Astrocyte of the hippocampus (primary cell): ENCODE data around the gene KCNH6.

Experiments used
- DNase-seq: peaks from one replicate; pipeline ENCODE4 v3.0.0; 2011; ENCODE audit warnings: low read depth, low spot score

The KCNH6 gene

GRCh38 chr17:63555500-63556156 lies 32.5 kb downstream of the KCNH6 start:
- DNase-seq: no peak

- DNase-seq: no peak
Measured at GRCh38 chr17:63557416-63557815, 34.3 kb downstream of the KCNH6 start.

GRCh38 chr17:63558441-63558840 lies 35.3 kb downstream of the KCNH6 start:
- no peak for DNase-seq

- DNase-seq: no peak
Measured at GRCh38 chr17:63561819-63562218, 38.7 kb downstream of the KCNH6 start.

GRCh38 chr17:63563339-63563738 lies 40.2 kb downstream of the KCNH6 start:
- no peak for DNase-seq

GRCh38 chr17:63564562-63564961 lies 41.4 kb downstream of the KCNH6 start:
- no peak for DNase-seq

- no peak for DNase-seq
Measured at GRCh38 chr17:63567229-63567628, 44.1 kb downstream of the KCNH6 start.

- no peak for DNase-seq
Measured at GRCh38 chr17:63568563-63568962, 45.4 kb downstream of the KCNH6 start.

- peak; percentile 15 for DNase-seq
Measured at GRCh38 chr17:63571632-63572310, 48.6 kb downstream of the KCNH6 start.

GRCh38 chr17:63573634-63574033 lies 50.5 kb downstream of the KCNH6 start:
- DNase-seq: peak; percentile 15

- DNase-seq: no peak
Measured at GRCh38 chr17:63578027-63578768, 55.0 kb downstream of the KCNH6 start.

- no peak for DNase-seq
Measured at GRCh38 chr17:63578769-63579111, 55.6 kb downstream of the KCNH6 start.

- no peak for DNase-seq
Measured at GRCh38 chr17:63579633-63580032, 56.5 kb downstream of the KCNH6 start.

GRCh38 chr17:63587770-63588169 lies 64.6 kb downstream of the KCNH6 start:
- no peak for DNase-seq

- no peak for DNase-seq
Measured at GRCh38 chr17:63588797-63589196, 65.6 kb downstream of the KCNH6 start.

GRCh38 chr17:63589646-63590045 lies 66.5 kb downstream of the KCNH6 start:
- no peak for DNase-seq

- no peak for DNase-seq
Measured at GRCh38 chr17:63592797-63593196, 69.6 kb downstream of the KCNH6 start.

- DNase-seq: no peak
Measured at GRCh38 chr17:63595132-63595531, 72.0 kb downstream of the KCNH6 start.
